ENCODE measurements around the gene TENM4.

Gene TENM4

DNA sequence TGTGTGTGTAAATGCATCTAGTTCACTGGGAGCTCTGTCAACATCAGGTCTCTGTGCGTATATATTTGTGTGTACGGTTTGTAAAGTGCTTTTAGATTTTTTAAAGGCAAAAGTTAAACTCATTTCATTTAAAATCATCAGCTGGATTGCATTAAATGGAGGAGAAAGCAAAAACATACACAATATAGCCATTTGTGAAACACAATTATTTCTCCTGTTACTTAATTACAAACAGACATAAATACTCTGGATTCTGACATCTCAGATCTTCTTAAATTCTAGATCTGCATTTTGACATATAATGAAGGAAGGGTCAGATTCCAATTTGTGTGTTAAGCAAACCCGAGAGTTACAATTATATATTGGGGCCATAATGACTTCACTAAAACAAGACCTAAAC is 590.8 kb downstream of the TENM4 start:
- H3K9me3 ChIP-seq: no peaks in the 10 kb centered on the region
- peaks cover 0 to 10% (median 7%) of the 10 kb centered on the region in 3 donors for H3K36me3 ChIP-seq
- no peak overlapping the region for H3K4me3 ChIP-seq
- no peak for DNase-seq
- H3K4me1 ChIP-seq: no peaks in the 10 kb centered on the region
- H3K27me3 ChIP-seq: no peaks in the 10 kb centered on the region
- TF ChIP-seq, protein P1, sequence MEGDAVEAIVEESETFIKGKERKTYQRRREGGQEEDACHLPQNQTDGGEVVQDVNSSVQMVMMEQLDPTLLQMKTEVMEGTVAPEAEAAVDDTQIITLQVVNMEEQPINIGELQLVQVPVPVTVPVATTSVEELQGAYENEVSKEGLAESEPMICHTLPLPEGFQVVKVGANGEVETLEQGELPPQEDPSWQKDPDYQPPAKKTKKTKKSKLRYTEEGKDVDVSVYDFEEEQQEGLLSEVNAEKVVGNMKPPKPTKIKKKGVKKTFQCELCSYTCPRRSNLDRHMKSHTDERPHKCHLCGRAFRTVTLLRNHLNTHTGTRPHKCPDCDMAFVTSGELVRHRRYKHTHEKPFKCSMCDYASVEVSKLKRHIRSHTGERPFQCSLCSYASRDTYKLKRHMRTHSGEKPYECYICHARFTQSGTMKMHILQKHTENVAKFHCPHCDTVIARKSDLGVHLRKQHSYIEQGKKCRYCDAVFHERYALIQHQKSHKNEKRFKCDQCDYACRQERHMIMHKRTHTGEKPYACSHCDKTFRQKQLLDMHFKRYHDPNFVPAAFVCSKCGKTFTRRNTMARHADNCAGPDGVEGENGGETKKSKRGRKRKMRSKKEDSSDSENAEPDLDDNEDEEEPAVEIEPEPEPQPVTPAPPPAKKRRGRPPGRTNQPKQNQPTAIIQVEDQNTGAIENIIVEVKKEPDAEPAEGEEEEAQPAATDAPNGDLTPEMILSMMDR (IDR thresholded peaks at IDR 0.05): no peak
- no peak overlapping the region for H3K27ac ChIP-seq
- intact Hi-C loops (cut with DNase I; ENCODE audit: low total_unique reads): no loop called here

DNA sequence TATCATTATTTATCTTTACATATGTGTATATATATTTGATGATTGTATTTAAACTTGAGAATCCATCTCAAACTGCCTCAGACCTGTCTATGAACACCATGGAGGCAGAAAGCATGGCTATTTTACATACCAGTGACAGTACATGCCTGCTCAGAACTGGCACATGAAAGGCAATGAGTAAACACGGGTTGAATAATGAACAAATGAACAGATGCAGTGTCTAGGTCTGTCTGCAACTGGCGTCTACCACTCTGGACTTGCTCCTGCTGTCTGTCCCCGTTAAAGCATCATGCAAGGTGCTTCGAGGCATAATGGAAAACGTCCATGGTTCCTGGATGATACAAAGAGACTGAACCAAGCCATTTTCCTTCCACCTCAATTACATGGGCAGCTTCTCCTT is 594.6 kb downstream of the TENM4 start:
- intact Hi-C loops (cut with DNase I; ENCODE audit: low total_unique reads): no loop called here
- Histone ChIP-seq H3K27me3 (no peaks in the 10 kb centered on the region), H3K9me3 (no peaks in the 10 kb centered on the region), H3K36me3 (no peaks in the 10 kb centered on the region), H3K4me1 (no peaks in the 10 kb centered on the region), H3K4me3 (no peak overlapping the region), H3K27ac (no peak overlapping the region)
- TF ChIP-seq, protein P1 (IDR thresholded peaks at IDR 0.05): no peak
- no peak for DNase-seq

DNA sequence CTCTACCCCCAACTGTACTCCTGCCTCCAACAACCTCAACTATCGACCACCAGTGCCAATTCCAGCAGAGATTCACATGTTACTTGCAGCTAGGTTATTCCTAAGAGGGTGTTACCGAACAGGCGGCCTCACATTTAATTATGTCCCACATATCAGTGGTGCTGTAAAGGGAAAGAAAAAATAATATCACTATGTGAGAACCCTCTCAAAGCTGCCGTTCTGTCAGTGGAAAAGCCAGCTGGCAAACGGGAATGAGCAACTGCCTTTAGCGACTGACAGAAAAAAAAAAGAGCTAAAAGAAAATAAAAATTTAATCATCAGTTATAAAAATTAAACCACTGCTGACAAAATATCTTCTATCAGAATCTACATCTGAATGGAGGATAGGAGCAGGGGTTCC is 595.3 kb downstream of the TENM4 start:
- DNase-seq: no peak
- TF ChIP-seq, protein P1 (IDR thresholded peaks at IDR 0.05): no peak
- Histone ChIP-seq H3K36me3 (no peaks in the 10 kb centered on the region), H3K9me3 (no peaks in the 10 kb centered on the region), H3K4me1 (no peaks in the 10 kb centered on the region), H3K27me3 (no peaks in the 10 kb centered on the region), H3K4me3 (no peak overlapping the region), H3K27ac (no peak overlapping the region)
- intact Hi-C loops (cut with DNase I; ENCODE audit: low total_unique reads): no loop called here

DNA sequence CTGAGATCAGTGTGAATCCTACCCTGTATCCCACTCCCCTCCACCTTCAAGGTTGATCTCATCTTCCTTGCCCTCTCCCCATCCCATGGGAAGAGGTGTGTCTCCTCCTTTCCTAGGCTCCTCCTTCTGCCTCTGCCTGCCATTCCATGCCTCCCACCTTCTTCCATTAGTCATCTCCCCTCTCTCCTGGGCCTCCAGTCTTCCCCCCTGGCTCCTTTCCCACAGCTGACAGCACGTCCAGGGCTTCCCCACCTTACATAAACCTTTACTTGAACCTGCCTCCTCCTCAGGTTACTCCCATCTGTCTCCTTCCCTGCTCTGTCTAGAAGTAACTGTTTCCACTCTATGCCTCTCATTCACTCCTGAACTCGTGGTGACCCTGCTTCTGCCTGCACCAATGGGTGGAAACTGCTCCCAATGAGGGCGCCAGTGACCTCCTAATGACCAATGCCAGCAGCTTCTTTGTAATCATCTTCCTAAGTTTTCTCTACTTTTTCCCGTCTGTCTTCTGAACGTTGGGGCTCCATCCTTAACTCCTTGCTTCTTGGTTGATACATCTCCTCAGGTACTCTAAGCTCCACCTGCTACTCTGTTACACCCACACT is 599.3 kb downstream of the TENM4 start:
- H3K4me3 ChIP-seq: no peak overlapping the region
- no peaks in the 10 kb centered on the region for H3K4me1 ChIP-seq
- no peaks in the 10 kb centered on the region for H3K36me3 ChIP-seq
- H3K27me3 ChIP-seq: no peaks in the 10 kb centered on the region
- intact Hi-C loops (cut with DNase I; ENCODE audit: low total_unique reads): no loop called here
- DNase-seq: no peak
- no peak overlapping the region for H3K27ac ChIP-seq
- H3K9me3 ChIP-seq: no peaks in the 10 kb centered on the region
- TF ChIP-seq, protein P1 (IDR thresholded peaks at IDR 0.05): no peak

DNA sequence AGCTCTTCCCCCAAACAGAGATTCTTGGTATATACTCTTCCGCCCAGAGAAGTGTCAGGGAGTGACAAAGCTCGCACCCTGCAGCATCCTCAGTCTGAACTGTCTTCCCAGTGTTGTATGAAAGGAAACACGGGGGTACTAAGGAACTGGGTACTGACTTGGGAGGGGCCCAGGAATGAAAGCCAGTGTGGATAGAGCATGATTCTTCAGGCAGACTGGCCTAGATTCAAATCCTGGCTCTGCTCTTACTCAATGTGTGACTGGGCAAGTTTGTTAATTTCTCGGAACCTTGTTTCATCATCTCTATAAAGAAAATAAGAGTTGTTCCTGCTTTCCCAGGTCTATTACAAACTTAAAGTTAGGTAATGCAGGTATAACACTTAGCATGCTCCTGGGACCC is 600.2 kb downstream of the TENM4 start:
- Histone ChIP-seq H3K27me3 (no peaks in the 10 kb centered on the region), H3K36me3 (no peaks in the 10 kb centered on the region), H3K9me3 (no peaks in the 10 kb centered on the region), H3K4me3 (no peak overlapping the region), H3K27ac (no peak overlapping the region), H3K4me1 (no peaks in the 10 kb centered on the region)
- TF ChIP-seq, protein P1 (IDR thresholded peaks at IDR 0.05): no peak
- no peak for DNase-seq
- intact Hi-C loops (cut with DNase I; ENCODE audit: low total_unique reads): no loop called here

DNA sequence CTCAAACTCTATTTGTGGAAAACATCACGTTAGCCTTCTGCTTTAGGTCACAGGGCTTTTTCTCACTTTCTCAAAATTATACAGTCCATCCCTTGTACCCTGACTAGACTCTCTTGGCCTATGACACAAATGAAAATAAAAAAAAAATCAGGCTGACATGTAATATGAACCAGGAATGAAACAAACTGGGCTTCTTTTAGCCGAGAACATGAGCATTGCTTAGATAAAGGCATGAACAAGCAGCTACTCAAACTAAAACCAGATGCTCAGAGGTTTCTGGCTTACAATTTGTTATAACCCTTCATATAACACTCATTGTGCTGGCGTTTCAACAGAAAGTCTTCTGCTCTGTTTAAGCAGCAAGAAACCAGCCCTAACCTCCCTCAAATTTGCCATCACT is 600.6 kb downstream of the TENM4 start:
- TF ChIP-seq, protein P1 (IDR thresholded peaks at IDR 0.05): no peak
- Histone ChIP-seq H3K4me3 (no peak overlapping the region), H3K9me3 (no peaks in the 10 kb centered on the region), H3K27ac (no peak overlapping the region), H3K36me3 (no peaks in the 10 kb centered on the region), H3K4me1 (no peaks in the 10 kb centered on the region), H3K27me3 (no peaks in the 10 kb centered on the region)
- no peak for DNase-seq
- intact Hi-C loops (cut with DNase I; ENCODE audit: low total_unique reads): no loop called here
